ENCODE results near the gene AXIN2. TPM values are rescaled to one million over a fixed set of nuclear protein-coding genes. Genes with fewer than 3 reads are reported as not detected.
A peak's percentile ranks its signal among the peaks of the same experiment; 100 is the strongest.

The AXIN2 gene
- total RNA-seq, 1 donor from 2014 or later: 19.8 TPM

- Histone ChIP-seq H3K4me1 (ENCODE audit: control insufficient read depth in 3 of 3, insufficient read depth in 3 of 3, low read length in 3 of 3) (peaks cover 9 to 29% (median 25%) of the 10 kb centered on the region in 3 donors), H3K9me3 (ENCODE audit: control insufficient read depth in 3 of 3, low read length in 3 of 3) (no peaks in the 10 kb centered on the region), H3K4me3 (ENCODE audit: low read length in 3 of 3) (peak overlapping the region in 2 of 3 donors; percentile 56 to 65), H3K27me3 (ENCODE audit: control insufficient read depth in 3 of 3, insufficient read depth in 3 of 3, low read length in 3 of 3) (no peaks in the 10 kb centered on the region), H3K9ac (ENCODE audit: low read depth in 1 of 3, low read length in 3 of 3) (peak overlapping the region; percentile 51 to 73 (median 65)), H3K36me3 (ENCODE audit: control insufficient read depth in 3 of 3, insufficient read depth in 3 of 3, low read length in 3 of 3) (no peaks in the 10 kb centered on the region), H3K27ac (ENCODE audit: low read depth, low read length) (peak overlapping the region; percentile 92)
These were observed 3.3 kb upstream of the AXIN2 start for GRCh38 chr17:65564793-65565192.

- peaks cover 0 to 2% (median 2%) of the 10 kb centered on the region in 3 donors for H3K36me3 ChIP-seq (ENCODE audit: control insufficient read depth in 3 of 3, insufficient read depth in 3 of 3, low read length in 3 of 3)
- H3K9ac ChIP-seq (ENCODE audit: low read depth in 1 of 3, low read length in 3 of 3): peak overlapping the region; percentile 69 to 88 (median 74)
- H3K27ac ChIP-seq (ENCODE audit: low read depth, low read length): peak overlapping the region; percentile 92
- no peaks in the 10 kb centered on the region for H3K9me3 ChIP-seq (ENCODE audit: control insufficient read depth in 3 of 3, low read length in 3 of 3)
- H3K4me1 ChIP-seq (ENCODE audit: control insufficient read depth in 3 of 3, insufficient read depth in 3 of 3, low read length in 3 of 3): peaks cover 14 to 40% (median 29%) of the 10 kb centered on the region in 3 donors
- H3K27me3 ChIP-seq (ENCODE audit: control insufficient read depth in 3 of 3, insufficient read depth in 3 of 3, low read length in 3 of 3): no peaks in the 10 kb centered on the region
- H3K4me3 ChIP-seq (ENCODE audit: low read length in 3 of 3): peak overlapping the region; percentile 58 to 78 (median 76)
These were observed 721 bp upstream of the AXIN2 start for GRCh38 chr17:65562206-65562531.

- Histone ChIP-seq H3K27me3 (ENCODE audit: control insufficient read depth in 3 of 3, insufficient read depth in 3 of 3, low read length in 3 of 3) (no peaks in the 10 kb centered on the region), H3K36me3 (ENCODE audit: control insufficient read depth in 3 of 3, insufficient read depth in 3 of 3, low read length in 3 of 3) (peaks cover 0 to 2% (median 2%) of the 10 kb centered on the region in 3 donors), H3K4me3 (ENCODE audit: low read length in 3 of 3) (peak overlapping the region; percentile 58 to 77 (median 65)), H3K4me1 (ENCODE audit: control insufficient read depth in 3 of 3, insufficient read depth in 3 of 3, low read length in 3 of 3) (peaks cover 14 to 53% (median 29%) of the 10 kb centered on the region in 3 donors), H3K9ac (ENCODE audit: low read depth in 1 of 3, low read length in 3 of 3) (peak overlapping the region; percentile 77 to 91 (median 80)), H3K9me3 (ENCODE audit: control insufficient read depth in 3 of 3, low read length in 3 of 3) (no peaks in the 10 kb centered on the region), H3K27ac (ENCODE audit: low read depth, low read length) (peak overlapping the region; percentile 92)
These were observed 608 bp downstream of the AXIN2 start for GRCh38 chr17:65560628-65561451.

- Histone ChIP-seq H3K4me1 (ENCODE audit: control insufficient read depth in 3 of 3, insufficient read depth in 3 of 3, low read length in 3 of 3) (peaks cover 14 to 48% (median 23%) of the 10 kb centered on the region in 3 donors), H3K9ac (ENCODE audit: low read depth in 1 of 3, low read length in 3 of 3) (peak overlapping the region; percentile 66 to 91 (median 90)), H3K36me3 (ENCODE audit: control insufficient read depth in 3 of 3, insufficient read depth in 3 of 3, low read length in 3 of 3) (peaks cover 0 to 2% (median 2%) of the 10 kb centered on the region in 3 donors), H3K9me3 (ENCODE audit: control insufficient read depth in 3 of 3, low read length in 3 of 3) (no peaks in the 10 kb centered on the region), H3K27ac (ENCODE audit: low read depth, low read length) (peak overlapping the region; percentile 92), H3K27me3 (ENCODE audit: control insufficient read depth in 3 of 3, insufficient read depth in 3 of 3, low read length in 3 of 3) (no peaks in the 10 kb centered on the region), H3K4me3 (ENCODE audit: low read length in 3 of 3) (peak overlapping the region in 2 of 3 donors; percentile 65 to 77)
These were observed 1.4 kb downstream of the AXIN2 start for GRCh38 chr17:65559804-65560627.

- peak overlapping the region; percentile 92 for H3K27ac ChIP-seq (ENCODE audit: low read depth, low read length)
- peak overlapping the region; percentile 66 to 91 (median 90) for H3K9ac ChIP-seq (ENCODE audit: low read depth in 1 of 3, low read length in 3 of 3)
- no peaks in the 10 kb centered on the region for H3K27me3 ChIP-seq (ENCODE audit: control insufficient read depth in 3 of 3, insufficient read depth in 3 of 3, low read length in 3 of 3)
- H3K9me3 ChIP-seq (ENCODE audit: control insufficient read depth in 3 of 3, low read length in 3 of 3): no peaks in the 10 kb centered on the region
- peaks cover 11 to 42% (median 17%) of the 10 kb centered on the region in 3 donors for H3K4me1 ChIP-seq (ENCODE audit: control insufficient read depth in 3 of 3, insufficient read depth in 3 of 3, low read length in 3 of 3)
- H3K36me3 ChIP-seq (ENCODE audit: control insufficient read depth in 3 of 3, insufficient read depth in 3 of 3, low read length in 3 of 3): peaks cover 0 to 2% (median 2%) of the 10 kb centered on the region in 3 donors
- peak overlapping the region in 2 of 3 donors; percentile 65 to 77 for H3K4me3 ChIP-seq (ENCODE audit: low read length in 3 of 3)
These were observed 2.0 kb downstream of the AXIN2 start for GRCh38 chr17:65559461-65559803.

GRCh38 chr17:65558683-65559460 lies 2.6 kb downstream of the AXIN2 start:
- peaks cover 11 to 39% (median 12%) of the 10 kb centered on the region in 3 donors for H3K4me1 ChIP-seq (ENCODE audit: control insufficient read depth in 3 of 3, insufficient read depth in 3 of 3, low read length in 3 of 3)
- peaks cover 0 to 2% (median 2%) of the 10 kb centered on the region in 3 donors for H3K36me3 ChIP-seq (ENCODE audit: control insufficient read depth in 3 of 3, insufficient read depth in 3 of 3, low read length in 3 of 3)
- H3K4me3 ChIP-seq (ENCODE audit: low read length in 3 of 3): peak overlapping the region in 2 of 3 donors; percentile 65 to 77
- no peaks in the 10 kb centered on the region for H3K27me3 ChIP-seq (ENCODE audit: control insufficient read depth in 3 of 3, insufficient read depth in 3 of 3, low read length in 3 of 3)
- no peaks in the 10 kb centered on the region for H3K9me3 ChIP-seq (ENCODE audit: control insufficient read depth in 3 of 3, low read length in 3 of 3)
- H3K27ac ChIP-seq (ENCODE audit: low read depth, low read length): peak overlapping the region; percentile 92
- peak overlapping the region; percentile 66 to 91 (median 90) for H3K9ac ChIP-seq (ENCODE audit: low read depth in 1 of 3, low read length in 3 of 3)

- Histone ChIP-seq H3K4me3 (ENCODE audit: low read length in 3 of 3) (peak overlapping the region in 2 of 3 donors; percentile 24 to 77), H3K36me3 (ENCODE audit: control insufficient read depth in 3 of 3, insufficient read depth in 3 of 3, low read length in 3 of 3) (peaks cover 0 to 2% (median 2%) of the 10 kb centered on the region in 3 donors), H3K27me3 (ENCODE audit: control insufficient read depth in 3 of 3, insufficient read depth in 3 of 3, low read length in 3 of 3) (no peaks in the 10 kb centered on the region), H3K4me1 (ENCODE audit: control insufficient read depth in 3 of 3, insufficient read depth in 3 of 3, low read length in 3 of 3) (peaks cover 9 to 34% (median 14%) of the 10 kb centered on the region in 3 donors), H3K9ac (ENCODE audit: low read depth in 1 of 3, low read length in 3 of 3) (peak overlapping the region in 2 of 3 donors; percentile 90 to 91), H3K27ac (ENCODE audit: low read depth, low read length) (no peak overlapping the region), H3K9me3 (ENCODE audit: control insufficient read depth in 3 of 3, low read length in 3 of 3) (no peaks in the 10 kb centered on the region)
These were observed 3.2 kb downstream of the AXIN2 start for GRCh38 chr17:65558311-65558682.

- Histone ChIP-seq H3K9me3 (ENCODE audit: control insufficient read depth in 3 of 3, low read length in 3 of 3) (no peaks in the 10 kb centered on the region), H3K36me3 (ENCODE audit: control insufficient read depth in 3 of 3, insufficient read depth in 3 of 3, low read length in 3 of 3) (peaks cover 0 to 2% (median 2%) of the 10 kb centered on the region in 3 donors), H3K4me1 (ENCODE audit: control insufficient read depth in 3 of 3, insufficient read depth in 3 of 3, low read length in 3 of 3) (peaks cover 13 to 37% (median 19%) of the 10 kb centered on the region in 3 donors), H3K9ac (ENCODE audit: low read depth in 1 of 3, low read length in 3 of 3) (peak overlapping the region in 2 of 3 donors; percentile 11 to 91), H3K27ac (ENCODE audit: low read depth, low read length) (no peak overlapping the region), H3K27me3 (ENCODE audit: control insufficient read depth in 3 of 3, insufficient read depth in 3 of 3, low read length in 3 of 3) (no peaks in the 10 kb centered on the region), H3K4me3 (ENCODE audit: low read length in 3 of 3) (peak overlapping the region in 1 of 3 donors; percentile 77)
These were observed 3.8 kb downstream of the AXIN2 start for GRCh38 chr17:65557349-65558310.
